ENCODE data around the gene TEAD4. TPM values are rescaled to one million over a fixed set of nuclear protein-coding genes. Genes with fewer than 3 reads are reported as not detected.
A peak's percentile ranks its signal among the peaks of the same experiment; 100 is the strongest.

Gene TEAD4
- total RNA-seq, 1 experiment from 2014 or later, result 43.2 TPM

DNA sequence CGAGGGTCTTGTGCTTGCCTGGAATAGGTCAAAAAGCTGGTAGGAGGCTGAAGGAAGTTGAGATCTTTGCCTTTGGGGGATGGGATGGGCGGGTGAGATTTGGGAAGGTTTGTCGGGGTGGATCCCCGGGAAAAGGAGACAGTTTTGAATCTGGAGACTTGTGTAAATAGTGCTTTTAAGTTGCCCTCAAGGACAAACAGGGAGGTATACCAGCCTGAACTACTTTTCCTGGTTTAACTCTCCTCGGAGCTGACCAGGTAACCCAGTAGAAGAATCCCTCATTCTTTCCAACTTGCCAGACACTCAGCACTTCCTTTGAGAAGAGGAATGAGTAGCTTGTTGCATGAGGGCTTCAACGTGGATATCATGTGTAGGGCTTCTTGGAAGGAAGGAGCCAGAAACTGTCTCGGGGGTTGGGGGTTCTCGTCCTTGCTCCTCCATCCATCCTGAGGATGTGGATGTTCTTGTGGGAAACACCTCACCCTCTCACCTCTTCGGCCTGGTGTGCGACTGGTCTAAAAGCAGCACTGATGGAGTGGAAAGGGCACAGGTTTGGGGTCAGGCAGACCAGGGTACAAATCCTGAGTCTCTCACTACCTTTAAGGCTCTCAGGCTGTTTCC is 1.9 kb downstream of the TEAD4 start:
- BruUV-seq (replicated peaks), result TSS peak; percentile 63
- Histone ChIP-seq H3K4me3 (replicated peaks in 1 of 2; ENCODE audit: low read depth in 1 of 2, low read length in 2 of 2) (peak overlapping the region; percentile 67 to 85), H3K9me2 (ENCODE audit: insufficient read depth) (no peaks in the 10 kb centered on the region), H3K27me3 (ENCODE audit: insufficient read depth, low read length) (no peaks in the 10 kb centered on the region), H3K9me3 (ENCODE audit: control insufficient read depth in 1 of 2, insufficient read depth in 1 of 2, low read depth in 1 of 2, low read length in 2 of 2) (no peaks in the 10 kb centered on the region), H4K20me1 (ENCODE audit: insufficient read depth) (no peaks in the 10 kb centered on the region), H3K36me3 (ENCODE audit: control insufficient read depth in 1 of 2, insufficient read depth in 2 of 2, low read length in 2 of 2) (0 out of 4 replicates have a peak, but pooled peaks cover 0 to 3% of the 10 kb centered on the region in 2 experiments), H2AFZ (ENCODE audit: low read depth, low read length, poor library complexity, severe bottlenecking) (no peak overlapping the region), H3K79me2 (ENCODE audit: insufficient read depth, low read length) (peaks cover 59% of the 10 kb centered on the region), H3K27ac (ENCODE audit: low read depth, low read length) (0 out of 2 replicates have a peak overlapping the region, but pooled peaks have one; percentile 97), H3K4me2 (ENCODE audit: low read length) (peak overlapping the region; percentile 98), H3K9ac (ENCODE audit: low read length) (peak overlapping the region; percentile 88), H3K4me1 (ENCODE audit: control insufficient read depth in 1 of 2, insufficient read depth in 2 of 2, low read length in 2 of 2) (peaks cover 24 to 32% of the 10 kb centered on the region in 2 experiments)
- TF ChIP-seq SP1 (IDR thresholded peaks at IDR 0.05; ENCODE audit: low read depth) (no peak), ZFX (IDR thresholded peaks at IDR 0.05) (no peak), REST (IDR thresholded peaks at IDR 0.05; ENCODE audit: low read depth) (no peak), CBX3 (IDR thresholded peaks at IDR 0.05; ENCODE audit: low read depth) (no peak), EZH2phosphoT487 (IDR thresholded peaks at IDR 0.05; ENCODE audit: borderline replicate concordance) (no peak), FOSL1 (IDR thresholded peaks at IDR 0.05; ENCODE audit: low read depth) (no peak), EGR1 (IDR thresholded peaks at IDR 0.05; ENCODE audit: low read depth) (no peak), YY1 (IDR thresholded peaks at IDR 0.05; ENCODE audit: extremely low read depth, insufficient replicate concordance, low read depth, low read length) (no peak), POLR2AphosphoS5 (IDR thresholded peaks at IDR 0.05; ENCODE audit: low read depth, low read length) (no peak), JUND (IDR thresholded peaks at IDR 0.05) (no peak), SRF (IDR thresholded peaks at IDR 0.05; ENCODE audit: low read depth) (no peak)
- intact Hi-C loops (cut with micrococcal nuclease), result no loop called here
- ATAC-seq (no peak), DNase-seq (ENCODE audit: low read depth, low spot score) (no peak)
- CTCF ChIA-PET, result no interaction called here
- RAD21 ChIA-PET (ENCODE audit: low non-redundant PET in 1 of 2, low total read pairs in 2 of 2, uncharacterized antibody in 2 of 2, unreplicated experiment in 2 of 2), result interaction anchor here in 1 of 2 experiments (0.7 kb wide), 1 partner anchor 57 kb away, joined by 3 read pairs; no protein-coding TSS in a partner anchor
- POLR2A ChIA-PET, result interaction anchor here (0.7 kb wide), 1 partner anchor 17 kb away, joined by 4 read pairs; no protein-coding TSS in a partner anchor
